BLaER1 (cell line): ENCODE results near the gene NECTIN4.
A peak's percentile ranks its signal among the peaks of the same experiment; 100 is the strongest.

ENCODE experiments used
- H3K27ac ChIP-seq: shearing (Covaris generic); formaldehyde crosslinking; 2 replicates; pipeline ENCODE4 v1.8.1; 2022
- H3K27me3 ChIP-seq: shearing (Covaris generic); formaldehyde crosslinking; 2 replicates; pipeline ENCODE4 v1.8.1; 2022
- H3K36me3 ChIP-seq: shearing (Covaris generic); formaldehyde crosslinking; 2 replicates; pipeline ENCODE4 v1.8.1; 2022
- H3K4me1 ChIP-seq: shearing (Covaris generic); formaldehyde crosslinking; 2 replicates; pipeline ENCODE4 v1.8.1; 2022
- H3K4me2 ChIP-seq: shearing (Covaris generic); formaldehyde crosslinking; 2 replicates; pipeline ENCODE4 v1.8.1; 2022
- H3K4me3 ChIP-seq: shearing (Covaris generic); formaldehyde crosslinking; 2 replicates; pipeline ENCODE4 v1.8.1; 2022
- H3K9ac ChIP-seq: shearing (Covaris generic); formaldehyde crosslinking; 2 replicates; pipeline ENCODE4 v1.8.1; 2022
- H3K9me3 ChIP-seq: shearing (Covaris generic); formaldehyde crosslinking; 2 replicates; pipeline ENCODE4 v1.8.1; 2022
- H4K20me1 ChIP-seq: shearing (Covaris generic); formaldehyde crosslinking; 2 replicates; pipeline ENCODE4 v1.8.1; 2022
- Cebpa-rat ChIP-seq: shearing (Covaris generic); IDR thresholded peaks from 2 replicates; pipeline ENCODE4 v1.8.1; 2022

Gene NECTIN4

DNA sequence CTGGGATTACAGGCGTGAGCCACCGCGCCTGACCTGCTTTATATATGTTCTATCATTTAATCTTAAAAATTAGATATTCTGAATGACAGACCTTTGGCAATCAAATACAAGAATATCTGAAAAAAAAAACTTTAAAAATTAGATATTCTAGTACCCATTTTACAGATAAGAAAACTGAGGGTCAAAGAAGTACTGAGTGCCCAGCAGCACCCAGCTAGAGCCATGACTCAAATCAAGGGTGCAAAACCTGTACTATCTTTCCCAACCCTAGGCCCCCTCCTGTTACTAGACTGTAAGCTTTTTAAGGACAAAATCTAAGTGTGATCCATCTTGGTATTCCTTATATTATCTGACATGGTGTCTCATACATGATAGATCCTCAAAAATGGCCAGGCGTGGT, 27.9 kb downstream of the NECTIN4 start:
- H3K9ac ChIP-seq, result no peak overlapping the region
- H3K27ac ChIP-seq, result no peak overlapping the region
- no peaks in the 10 kb centered on the region for H3K27me3 ChIP-seq
- H3K4me1 ChIP-seq, result peaks cover 18% of the 10 kb centered on the region; the same call in 1 of the 2 replicates
- H3K36me3 ChIP-seq, result peaks cover 80% of the 10 kb centered on the region
- no peak for TF ChIP-seq Cebpa-rat
- no peaks in the 10 kb centered on the region for H3K9me3 ChIP-seq
- peaks cover 88% of the 10 kb centered on the region for H4K20me1 ChIP-seq
- no peak overlapping the region for H3K4me2 ChIP-seq
- no peak overlapping the region for H3K4me3 ChIP-seq

DNA sequence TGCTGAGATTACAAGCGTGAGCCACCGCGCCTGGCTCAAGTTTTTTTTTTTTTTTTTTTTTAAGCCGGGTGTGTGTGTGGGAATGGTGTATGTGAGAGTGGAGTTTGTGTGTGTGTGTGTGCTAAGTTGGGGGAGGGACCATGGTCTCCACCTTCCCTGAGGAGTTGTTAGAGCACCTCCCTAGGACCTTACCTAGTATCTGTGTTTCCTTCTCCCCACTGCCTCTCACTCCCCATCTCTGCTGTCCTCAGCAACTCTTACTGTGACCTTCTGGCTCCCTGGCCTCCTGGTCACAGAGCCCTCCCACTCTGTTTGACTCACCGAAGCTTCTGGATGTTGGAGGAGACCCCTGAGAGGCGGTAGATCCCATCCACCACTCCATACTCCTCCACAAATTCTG, 30.1 kb downstream of the NECTIN4 start:
- Histone ChIP-seq H3K4me2 (no peak overlapping the region), H3K4me3 (no peak overlapping the region), H3K9ac (no peak overlapping the region), H3K4me1 (peaks cover 2% of the 10 kb centered on the region; the same call in 1 of the 2 replicates), H3K9me3 (no peaks in the 10 kb centered on the region), H3K27ac (no peak overlapping the region), H4K20me1 (peaks cover 76% of the 10 kb centered on the region), H3K36me3 (peaks cover 90% of the 10 kb centered on the region), H3K27me3 (no peaks in the 10 kb centered on the region)
- no peak for TF ChIP-seq Cebpa-rat

DNA sequence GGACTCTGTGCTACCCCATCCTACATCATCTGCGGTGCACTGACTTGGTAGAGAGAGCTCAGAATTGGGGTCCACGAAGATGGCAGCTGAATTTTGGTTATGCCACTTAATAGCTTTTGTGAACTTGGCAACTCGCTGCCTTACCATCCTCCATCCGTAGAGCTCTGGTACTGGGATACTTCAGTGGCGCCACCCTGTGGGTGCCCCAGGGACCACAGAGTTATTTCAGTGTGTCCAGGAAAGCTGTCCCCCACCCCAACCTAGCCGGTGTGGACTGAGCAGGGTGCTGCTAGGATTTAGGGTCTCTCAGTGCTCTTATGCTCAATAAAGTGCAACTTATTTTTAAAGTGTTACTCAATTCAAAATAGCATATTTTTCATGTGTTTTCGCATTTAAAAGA, 34.6 kb downstream of the NECTIN4 start:
- Histone ChIP-seq H3K36me3 (peaks cover 95% of the 10 kb centered on the region), H3K27me3 (no peaks in the 10 kb centered on the region), H3K4me3 (no peak overlapping the region), H3K4me2 (no peak overlapping the region), H3K9ac (no peak overlapping the region), H3K9me3 (no peaks in the 10 kb centered on the region), H3K27ac (no peak overlapping the region), H4K20me1 (peaks cover 31% of the 10 kb centered on the region), H3K4me1 (no peaks in the 10 kb centered on the region)
- no peak for TF ChIP-seq Cebpa-rat

DNA sequence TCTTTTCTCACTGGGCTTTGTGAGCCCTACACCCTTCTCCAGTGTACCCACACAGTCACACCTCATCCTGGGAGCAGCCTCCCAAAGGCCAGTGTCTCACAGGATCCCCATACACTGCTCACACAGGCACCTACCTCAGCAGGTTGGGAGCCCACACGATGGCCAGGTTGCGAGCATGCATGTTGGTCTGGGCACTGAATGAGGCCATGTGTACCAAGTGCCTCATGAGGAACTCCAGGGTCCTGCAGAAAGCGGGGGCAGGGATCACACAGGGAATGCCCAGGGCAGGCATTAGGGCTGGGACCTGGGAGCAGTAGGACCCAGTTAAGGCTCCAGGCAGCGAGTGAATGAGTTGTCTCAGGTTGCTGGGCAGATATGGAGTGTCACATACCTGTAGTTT, 35.1 kb downstream of the NECTIN4 start:
- peaks cover 95% of the 10 kb centered on the region for H3K36me3 ChIP-seq
- H3K4me2 ChIP-seq, result no peak overlapping the region
- H3K27me3 ChIP-seq, result no peaks in the 10 kb centered on the region
- no peak overlapping the region for H3K9ac ChIP-seq
- no peaks in the 10 kb centered on the region; the same call in 1 of the 2 replicates for H3K9me3 ChIP-seq
- TF ChIP-seq Cebpa-rat, result no peak
- H3K4me1 ChIP-seq, result no peaks in the 10 kb centered on the region
- peaks cover 26% of the 10 kb centered on the region for H4K20me1 ChIP-seq
- H3K27ac ChIP-seq, result no peak overlapping the region
- H3K4me3 ChIP-seq, result no peak overlapping the region

DNA sequence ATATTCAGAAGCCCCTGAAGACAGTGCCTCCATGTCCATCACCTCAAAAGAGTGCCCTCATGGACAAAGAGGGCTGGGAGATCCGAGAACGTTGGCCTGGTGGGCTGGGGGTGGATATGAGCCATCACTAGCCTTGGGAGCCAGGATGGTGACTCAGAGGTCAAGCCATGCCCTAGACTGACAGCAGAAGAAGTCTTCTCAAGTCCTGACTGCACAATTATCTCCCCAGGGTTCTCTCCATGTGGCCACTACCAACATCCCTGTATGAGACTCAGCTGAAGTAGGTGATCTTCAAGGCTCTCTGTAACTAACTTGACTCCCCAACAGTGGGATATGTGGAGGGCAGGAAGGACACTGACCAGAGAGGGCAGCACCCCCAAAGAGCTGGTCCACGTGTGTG, 36.5 kb downstream of the NECTIN4 start:
- no peaks in the 10 kb centered on the region for H3K4me1 ChIP-seq
- no peak overlapping the region for H3K27ac ChIP-seq
- H3K4me2 ChIP-seq, result no peak overlapping the region
- H3K36me3 ChIP-seq, result peaks cover 96% of the 10 kb centered on the region
- H4K20me1 ChIP-seq, result peaks cover 20% of the 10 kb centered on the region; the same call in 1 of the 2 replicates
- H3K9me3 ChIP-seq, result no peaks in the 10 kb centered on the region; the same call in 1 of the 2 replicates
- TF ChIP-seq Cebpa-rat, result no peak
- H3K4me3 ChIP-seq, result no peak overlapping the region
- H3K9ac ChIP-seq, result no peak overlapping the region
- H3K27me3 ChIP-seq, result no peaks in the 10 kb centered on the region

DNA sequence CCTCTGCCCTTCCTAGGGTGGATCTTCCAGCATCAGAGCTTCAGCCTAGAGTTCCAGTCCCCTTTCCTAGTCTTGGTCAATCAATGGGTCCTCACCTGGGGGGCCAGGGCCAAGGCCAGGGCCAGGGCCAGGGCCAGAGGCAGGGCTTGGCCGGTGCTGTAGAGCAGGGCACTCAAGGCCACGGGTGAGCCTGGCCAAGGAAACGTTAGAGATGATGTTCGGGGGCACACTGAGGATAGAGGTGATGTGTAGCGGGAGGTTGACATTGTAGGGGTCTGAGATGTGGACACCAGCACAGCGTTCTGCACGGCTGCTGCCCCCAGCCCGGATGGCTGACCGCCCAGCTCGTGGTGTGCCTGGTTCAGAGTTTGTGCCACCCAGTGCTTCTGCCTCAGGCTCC, 38.1 kb downstream of the NECTIN4 start:
- peaks cover 3% of the 10 kb centered on the region; the same call in 1 of the 2 replicates for H4K20me1 ChIP-seq
- H3K4me1 ChIP-seq, result peaks cover 11% of the 10 kb centered on the region
- H3K4me3 ChIP-seq, result no peak overlapping the region
- H3K9ac ChIP-seq, result no peak overlapping the region
- H3K9me3 ChIP-seq, result no peaks in the 10 kb centered on the region; the same call in 1 of the 2 replicates
- H3K27me3 ChIP-seq, result no peaks in the 10 kb centered on the region
- no peak overlapping the region for H3K4me2 ChIP-seq
- TF ChIP-seq Cebpa-rat, result no peak
- H3K36me3 ChIP-seq, result peaks cover 91% of the 10 kb centered on the region
- H3K27ac ChIP-seq, result no peak overlapping the region

- no peak for TF ChIP-seq Cebpa-rat
- H3K27ac ChIP-seq, result no peak overlapping the region
- no peak overlapping the region for H3K4me3 ChIP-seq
- no peaks in the 10 kb centered on the region for H3K27me3 ChIP-seq
- H3K9me3 ChIP-seq, result no peaks in the 10 kb centered on the region; the same call in 1 of the 2 replicates
- no peaks in the 10 kb centered on the region for H4K20me1 ChIP-seq
- peaks cover 73% of the 10 kb centered on the region for H3K36me3 ChIP-seq
- no peak overlapping the region for H3K9ac ChIP-seq
- H3K4me2 ChIP-seq, result no peak overlapping the region
- peaks cover 14% of the 10 kb centered on the region for H3K4me1 ChIP-seq
Measured at GRCh38 chr1:161048949-161049722, 40.2 kb downstream of the NECTIN4 start.

GRCh38 chr1:161047436-161048420, 41.6 kb downstream of the NECTIN4 start:
- Histone ChIP-seq H3K27ac (no peak overlapping the region), H3K4me1 (peaks cover 28% of the 10 kb centered on the region), H3K4me3 (no peak overlapping the region), H4K20me1 (no peaks in the 10 kb centered on the region), H3K27me3 (no peaks in the 10 kb centered on the region), H3K36me3 (peaks cover 65% of the 10 kb centered on the region), H3K9ac (no peak overlapping the region), H3K9me3 (no peaks in the 10 kb centered on the region; the same call in 1 of the 2 replicates), H3K4me2 (no peak overlapping the region)
- TF ChIP-seq Cebpa-rat, result no peak

- Histone ChIP-seq H3K4me3 (peak overlapping the region; percentile 88), H3K36me3 (peaks cover 66% of the 10 kb centered on the region), H4K20me1 (no peaks in the 10 kb centered on the region), H3K27me3 (no peaks in the 10 kb centered on the region), H3K9me3 (no peaks in the 10 kb centered on the region; the same call in 1 of the 2 replicates), H3K9ac (peak overlapping the region; percentile 95), H3K27ac (peak overlapping the region; percentile 93), H3K4me2 (peak overlapping the region; percentile 87), H3K4me1 (peaks cover 38% of the 10 kb centered on the region)
- TF ChIP-seq Cebpa-rat, result no peak
Measured at GRCh38 chr1:161046605-161047228, 42.6 kb downstream of the NECTIN4 start.
